SK-N-SH treated with all-trans-retinoic acid at 6 μM for 48 hours (cell line): ENCODE data around the gene CREB1.

ENCODE experiments used
- ATAC-seq: fragments of 200-7000 bp; cut with Tn5 transposase; 3 replicates; pipeline ENCODE4 v1.9.1; 2020; ENCODE audit warnings: mild to moderate bottlenecking, moderate library complexity
- ARNTL ChIP-seq: fragments of 450-650 bp; formaldehyde crosslinking; IDR thresholded peaks from 2 replicates; pipeline ENCODE4 v1.5.0; 2020; ENCODE audit warnings: low read depth, mild to moderate bottlenecking, moderate library complexity, borderline replicate concordance
- BACH2 ChIP-seq: fragments of 250-450 bp; sonication (Bioruptor Pico); IDR thresholded peaks from 2 replicates; pipeline ENCODE4 v1.9.0; 2021; ENCODE audit warnings: mild to moderate bottlenecking, borderline replicate concordance
- CREB5 ChIP-seq: fragments of 250-450 bp; sonication (Bioruptor Pico); IDR thresholded peaks from 2 replicates; pipeline ENCODE4 v1.5.1; 2020; ENCODE audit warnings: low read depth, mild to moderate bottlenecking, moderate library complexity
- CSDC2 ChIP-seq: fragments of 250-450 bp; sonication (Bioruptor Pico); IDR thresholded peaks from 2 replicates; pipeline ENCODE4 v1.5.0; 2020; ENCODE audit warnings: mild to moderate bottlenecking, moderate library complexity
- CSRNP3 ChIP-seq: fragments of 250-450 bp; sonication (Bioruptor Pico); IDR thresholded peaks from 2 replicates; pipeline ENCODE4 v1.5.1; 2021; ENCODE audit warnings: mild to moderate bottlenecking, moderate library complexity
- ESRRG ChIP-seq: fragments of 250-450 bp; sonication (Bioruptor Pico); IDR thresholded peaks from 2 replicates; pipeline ENCODE4 v1.6.1; 2021; ENCODE audit warnings: mild to moderate bottlenecking
- ISL1 ChIP-seq: fragments of 250-450 bp; sonication (Bioruptor Pico); IDR thresholded peaks from 2 replicates; pipeline ENCODE4 v2.1.2; 2022; ENCODE audit warnings: mild to moderate bottlenecking, moderate library complexity
- OSR1 ChIP-seq: fragments of 250-450 bp; sonication (Bioruptor Pico); IDR thresholded peaks from 2 replicates; pipeline ENCODE4 v1.8.0; 2022; ENCODE audit warnings: moderate library complexity, mild to moderate bottlenecking, inconsistent platforms
- PATZ1 ChIP-seq: fragments of 250-450 bp; sonication (Bioruptor Pico); IDR thresholded peaks from 2 replicates; pipeline ENCODE4 v1.8.0; 2020; ENCODE audit warnings: mild to moderate bottlenecking, moderate library complexity, borderline replicate concordance
- POU6F1 ChIP-seq: fragments of 250-450 bp; sonication (Bioruptor Pico); IDR thresholded peaks from 2 replicates; pipeline ENCODE4 v1.8.0; 2021; ENCODE audit warnings: low read depth, mild to moderate bottlenecking, moderate library complexity, borderline replicate concordance
- PPARA ChIP-seq: fragments of 250-450 bp; sonication (Bioruptor Pico); IDR thresholded peaks from 2 replicates; pipeline ENCODE4 v1.5.0; 2020; ENCODE audit warnings: mild to moderate bottlenecking, borderline replicate concordance
- RARB ChIP-seq: fragments of 250-450 bp; sonication (Bioruptor Pico); IDR thresholded peaks from 2 replicates; pipeline ENCODE4 v1.8.0; 2021; ENCODE audit warnings: mild to moderate bottlenecking, moderate library complexity
- SNAI2 ChIP-seq: fragments of 250-450 bp; sonication (Bioruptor Pico); IDR thresholded peaks from 2 replicates; pipeline ENCODE4 v1.5.0; 2020; ENCODE audit warnings: mild to moderate bottlenecking, moderate library complexity
- TCF4 ChIP-seq: fragments of 250-450 bp; sonication (Bioruptor Pico); IDR thresholded peaks from 2 replicates; pipeline ENCODE4 v1.8.0; 2021; ENCODE audit warnings: mild to moderate bottlenecking, moderate library complexity, borderline replicate concordance
- TOX ChIP-seq: fragments of 250-450 bp; sonication (Bioruptor Pico); IDR thresholded peaks from 2 replicates; pipeline ENCODE4 v1.8.0; 2021; ENCODE audit warnings: mild to moderate bottlenecking, moderate library complexity, borderline replicate concordance
- TSHZ2 ChIP-seq: fragments of 250-450 bp; sonication (Bioruptor Pico); IDR thresholded peaks from 2 replicates; pipeline ENCODE4 v1.5.0; 2020; ENCODE audit warnings: mild to moderate bottlenecking, moderate library complexity
- ZC3H10 ChIP-seq: fragments of 250-450 bp; sonication (Bioruptor Pico); IDR thresholded peaks from 2 replicates; pipeline ENCODE4 v1.5.1; 2021; ENCODE audit warnings: mild to moderate bottlenecking, moderate library complexity
- ZFP3 ChIP-seq: fragments of 250-450 bp; sonication (Bioruptor Pico); IDR thresholded peaks from 2 replicates; pipeline ENCODE4 v1.5.0; 2020; ENCODE audit warnings: mild to moderate bottlenecking, moderate library complexity
- ZFP30 ChIP-seq: fragments of 450-650 bp; formaldehyde crosslinking; IDR thresholded peaks from 2 replicates; pipeline ENCODE4 v1.5.0; 2022; ENCODE audit warnings: mild to moderate bottlenecking, moderate library complexity

CREB1 gene

GRCh38 chr2:207594264-207594663, 64.5 kb downstream of the CREB1 start:
- no peak for ATAC-seq
- no peak for TF ChIP-seq ZFP30 (CRISPR knock-in tag)
- no peak for TF ChIP-seq TCF4
- TF ChIP-seq CREB5 (CRISPR knock-in tag), result no peak
- no peak for TF ChIP-seq PPARA
- TF ChIP-seq ZFP3, result no peak
- TF ChIP-seq ZC3H10 (CRISPR knock-in tag), result no peak
- no peak for TF ChIP-seq SNAI2 (CRISPR knock-in tag)
- no peak for TF ChIP-seq POU6F1
- TF ChIP-seq CSRNP3 (CRISPR knock-in tag), result no peak
- TF ChIP-seq ISL1 (CRISPR knock-in tag), result no peak
- TF ChIP-seq PATZ1 (CRISPR knock-in tag), result no peak

GRCh38 chr2:207594731-207595130, 65.0 kb downstream of the CREB1 start:
- TF ChIP-seq ZC3H10 (CRISPR knock-in tag) (no peak), PPARA (no peak), CSDC2 (no peak), PATZ1 (CRISPR knock-in tag) (no peak), CREB5 (CRISPR knock-in tag) (no peak), OSR1 (CRISPR knock-in tag) (no peak), TOX (CRISPR knock-in tag) (no peak), BACH2 (CRISPR knock-in tag) (no peak), ESRRG (no peak), RARB (no peak), TCF4 (no peak)
- no peak for ATAC-seq

- TF ChIP-seq CREB5 (CRISPR knock-in tag) (no peak), POU6F1 (no peak), PATZ1 (CRISPR knock-in tag) (no peak), ZFP3 (no peak), RARB (no peak), TSHZ2 (CRISPR knock-in tag) (no peak), ESRRG (no peak), ARNTL (CRISPR knock-in tag) (no peak)
- no peak for ATAC-seq
Observed at GRCh38 chr2:207599636-207600035, 69.9 kb downstream of the CREB1 start.
